Panc1 (cell line): Measurements from ENCODE around the gene DNM3.

ENCODE experiments used
- POLR2AphosphoS5 ChIP-seq: IDR thresholded peaks from 2 replicates; pipeline ENCODE4 v1.6.1; 2012; ENCODE audit warnings: mild to moderate bottlenecking, low read depth, low read length, moderate library complexity
- SIN3A ChIP-seq: IDR thresholded peaks from 2 replicates; pipeline ENCODE4 v1.6.1; 2012; ENCODE audit warnings: low read depth, mild to moderate bottlenecking, low read length, moderate library complexity, borderline replicate concordance; ENCODE audit not compliant: insufficient read depth
- TCF7L2 ChIP-seq: IDR thresholded peaks from 2 replicates; pipeline ENCODE4 v1.6.1; 2011; ENCODE audit warnings: mild to moderate bottlenecking, low read depth, low read length, inconsistent platforms
- TF ChIP-seq, protein P1 (sequence below): fragments of 450-650 bp; IDR thresholded peaks from 2 replicates; pipeline ENCODE4 v1.5.1; 2017; ENCODE audit warnings: mild to moderate bottlenecking
- TF ChIP-seq, protein P2 (sequence below), 2 experiments: IDR thresholded peaks; 2 replicates each; pipeline ENCODE4 v1.6.1; 2011 to 2012; ENCODE audit warnings: low read depth in 2 of 2, control low read depth in 1 of 2, low read length in 1 of 2, mild to moderate bottlenecking in 1 of 2, moderate library complexity in 1 of 2; ENCODE audit not compliant: insufficient read depth in 1 of 2

DNA sequence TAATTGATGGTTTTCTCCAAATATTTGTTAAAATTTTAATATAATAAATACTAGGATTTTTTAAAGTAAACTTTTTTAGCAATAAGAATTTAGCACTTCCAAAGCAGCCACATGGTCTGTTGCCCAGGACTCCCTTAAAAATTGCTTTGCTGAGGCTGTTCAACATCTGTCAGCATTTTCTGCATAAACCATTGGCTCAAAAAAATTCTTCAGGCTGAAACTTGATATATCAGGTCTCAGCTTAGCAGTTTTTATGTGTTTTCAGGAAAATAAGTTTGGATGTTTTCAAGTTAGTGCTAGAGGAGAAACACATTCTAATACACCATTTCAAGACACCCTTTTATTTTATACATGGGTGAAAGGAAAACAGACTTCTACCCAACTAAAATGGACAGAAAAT lies 510.0 kb downstream of the DNM3 start:
- TF ChIP-seq POLR2AphosphoS5 (no peak), TCF7L2 (no peak), SIN3A (no peak)
- TF ChIP-seq, protein P1, sequence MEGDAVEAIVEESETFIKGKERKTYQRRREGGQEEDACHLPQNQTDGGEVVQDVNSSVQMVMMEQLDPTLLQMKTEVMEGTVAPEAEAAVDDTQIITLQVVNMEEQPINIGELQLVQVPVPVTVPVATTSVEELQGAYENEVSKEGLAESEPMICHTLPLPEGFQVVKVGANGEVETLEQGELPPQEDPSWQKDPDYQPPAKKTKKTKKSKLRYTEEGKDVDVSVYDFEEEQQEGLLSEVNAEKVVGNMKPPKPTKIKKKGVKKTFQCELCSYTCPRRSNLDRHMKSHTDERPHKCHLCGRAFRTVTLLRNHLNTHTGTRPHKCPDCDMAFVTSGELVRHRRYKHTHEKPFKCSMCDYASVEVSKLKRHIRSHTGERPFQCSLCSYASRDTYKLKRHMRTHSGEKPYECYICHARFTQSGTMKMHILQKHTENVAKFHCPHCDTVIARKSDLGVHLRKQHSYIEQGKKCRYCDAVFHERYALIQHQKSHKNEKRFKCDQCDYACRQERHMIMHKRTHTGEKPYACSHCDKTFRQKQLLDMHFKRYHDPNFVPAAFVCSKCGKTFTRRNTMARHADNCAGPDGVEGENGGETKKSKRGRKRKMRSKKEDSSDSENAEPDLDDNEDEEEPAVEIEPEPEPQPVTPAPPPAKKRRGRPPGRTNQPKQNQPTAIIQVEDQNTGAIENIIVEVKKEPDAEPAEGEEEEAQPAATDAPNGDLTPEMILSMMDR = no peak
- TF ChIP-seq, protein P2, sequence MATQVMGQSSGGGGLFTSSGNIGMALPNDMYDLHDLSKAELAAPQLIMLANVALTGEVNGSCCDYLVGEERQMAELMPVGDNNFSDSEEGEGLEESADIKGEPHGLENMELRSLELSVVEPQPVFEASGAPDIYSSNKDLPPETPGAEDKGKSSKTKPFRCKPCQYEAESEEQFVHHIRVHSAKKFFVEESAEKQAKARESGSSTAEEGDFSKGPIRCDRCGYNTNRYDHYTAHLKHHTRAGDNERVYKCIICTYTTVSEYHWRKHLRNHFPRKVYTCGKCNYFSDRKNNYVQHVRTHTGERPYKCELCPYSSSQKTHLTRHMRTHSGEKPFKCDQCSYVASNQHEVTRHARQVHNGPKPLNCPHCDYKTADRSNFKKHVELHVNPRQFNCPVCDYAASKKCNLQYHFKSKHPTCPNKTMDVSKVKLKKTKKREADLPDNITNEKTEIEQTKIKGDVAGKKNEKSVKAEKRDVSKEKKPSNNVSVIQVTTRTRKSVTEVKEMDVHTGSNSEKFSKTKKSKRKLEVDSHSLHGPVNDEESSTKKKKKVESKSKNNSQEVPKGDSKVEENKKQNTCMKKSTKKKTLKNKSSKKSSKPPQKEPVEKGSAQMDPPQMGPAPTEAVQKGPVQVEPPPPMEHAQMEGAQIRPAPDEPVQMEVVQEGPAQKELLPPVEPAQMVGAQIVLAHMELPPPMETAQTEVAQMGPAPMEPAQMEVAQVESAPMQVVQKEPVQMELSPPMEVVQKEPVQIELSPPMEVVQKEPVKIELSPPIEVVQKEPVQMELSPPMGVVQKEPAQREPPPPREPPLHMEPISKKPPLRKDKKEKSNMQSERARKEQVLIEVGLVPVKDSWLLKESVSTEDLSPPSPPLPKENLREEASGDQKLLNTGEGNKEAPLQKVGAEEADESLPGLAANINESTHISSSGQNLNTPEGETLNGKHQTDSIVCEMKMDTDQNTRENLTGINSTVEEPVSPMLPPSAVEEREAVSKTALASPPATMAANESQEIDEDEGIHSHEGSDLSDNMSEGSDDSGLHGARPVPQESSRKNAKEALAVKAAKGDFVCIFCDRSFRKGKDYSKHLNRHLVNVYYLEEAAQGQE (IDR thresholded peaks at IDR 0.05; ENCODE audit: insufficient read depth in 1 of 2, low read depth in 2 of 2, low read length in 1 of 2) = no peak
